HG03469 (cell line): ENCODE measurements around the gene GBX2.

ENCODE experiments used
- ATAC-seq: cut with Tn5 transposase; IDR thresholded peaks from one replicate; pipeline ENCODE4 v1.9.1; 2021; ENCODE audit warnings: mild to moderate bottlenecking, moderate library complexity, moderate number of reproducible peaks; ENCODE audit not compliant: unreplicated experiment

Gene GBX2

DNA sequence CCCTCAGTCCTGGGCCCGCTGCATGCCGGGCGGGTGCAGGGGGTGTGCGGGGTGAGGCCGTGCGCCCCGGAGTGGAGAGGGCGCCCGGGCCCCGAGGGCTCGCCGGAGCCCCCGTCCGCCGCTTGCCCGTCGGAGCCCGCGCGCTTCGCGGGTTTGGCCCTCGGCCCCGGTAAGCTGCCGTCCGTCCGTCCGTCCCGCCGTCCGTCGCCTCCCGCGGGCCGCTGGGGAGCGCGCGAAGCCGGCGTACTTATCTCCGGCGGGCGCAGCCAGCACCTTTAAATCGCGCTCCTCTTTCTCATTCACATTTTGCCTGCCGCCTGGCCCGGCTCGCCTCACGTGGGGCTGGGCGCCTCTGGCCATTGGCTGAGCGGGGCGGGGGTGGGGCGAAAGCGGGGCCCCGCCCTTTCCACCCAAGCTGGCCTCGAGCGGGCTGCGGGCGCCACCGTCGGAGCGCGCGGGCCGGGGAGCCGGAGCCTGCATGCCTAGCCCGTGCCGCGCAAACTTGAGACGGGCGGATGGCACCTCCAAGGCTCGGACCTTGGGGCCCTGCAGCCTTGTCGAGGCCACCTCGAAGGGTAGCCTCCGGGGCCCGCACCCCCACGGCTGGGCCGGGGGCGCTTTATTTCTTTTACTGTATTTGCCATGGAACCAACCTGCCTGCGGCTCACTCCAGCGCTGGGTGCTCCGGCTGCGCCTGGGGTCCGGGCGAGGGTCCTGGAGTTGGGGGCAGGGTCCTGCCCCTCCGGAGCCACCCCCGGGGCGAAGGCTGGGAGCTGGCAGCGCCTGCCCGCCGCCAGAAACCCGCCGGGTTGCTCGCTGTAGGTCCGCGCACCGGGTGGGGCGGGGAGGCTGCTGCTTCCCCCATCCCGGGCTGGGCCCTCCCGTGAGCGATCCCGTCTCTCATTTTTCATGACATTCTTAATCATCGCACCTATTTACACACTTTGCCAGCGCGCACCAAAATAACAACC is at the start of gene GBX2:
GBX2 (minus strand) TSS at position 277 of the 971 bp plus-strand sequence. CDS start 415 bp downstream, outside the sequence.
- no peak for ATAC-seq

DNA sequence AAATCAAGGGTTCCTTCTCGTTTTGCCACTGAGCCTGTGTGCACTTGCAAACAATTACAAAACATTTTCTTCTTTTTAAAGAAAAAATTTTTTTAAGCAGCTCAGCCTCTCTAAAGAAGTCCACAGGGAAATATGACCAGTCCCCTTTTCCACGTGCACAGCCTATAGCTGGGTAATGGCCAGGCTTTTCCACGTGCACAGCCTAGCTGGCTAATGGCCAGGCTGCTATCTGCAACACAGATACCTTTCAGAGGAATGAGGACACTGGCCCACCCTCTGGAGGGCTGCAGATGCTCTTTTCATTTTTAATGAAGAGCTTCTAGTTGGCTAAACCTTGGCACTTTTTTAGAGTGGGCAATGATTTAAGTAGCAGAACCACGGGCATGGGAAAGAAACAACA is 49.7 kb upstream of the GBX2 start:
- no peak for ATAC-seq

DNA sequence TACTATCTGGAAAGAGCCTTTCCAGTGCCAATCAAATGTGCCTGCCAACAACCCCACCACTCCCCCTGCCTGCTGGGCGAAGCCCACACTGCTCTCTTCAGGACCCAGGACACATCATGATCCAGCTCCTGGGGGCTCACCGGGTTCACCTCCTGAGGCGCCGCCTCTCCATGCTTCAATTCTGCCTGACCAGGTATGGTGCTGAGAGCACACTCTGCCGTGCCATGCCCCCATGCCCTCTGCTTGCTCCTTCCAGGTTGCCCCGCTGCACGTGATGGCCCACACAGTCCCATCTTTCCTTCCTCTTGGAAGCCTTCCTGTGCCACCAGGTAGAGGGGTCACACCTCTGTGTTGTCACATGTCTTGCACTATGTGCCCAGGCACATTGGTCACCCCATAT is 48.5 kb upstream of the GBX2 start:
- no peak for ATAC-seq

DNA sequence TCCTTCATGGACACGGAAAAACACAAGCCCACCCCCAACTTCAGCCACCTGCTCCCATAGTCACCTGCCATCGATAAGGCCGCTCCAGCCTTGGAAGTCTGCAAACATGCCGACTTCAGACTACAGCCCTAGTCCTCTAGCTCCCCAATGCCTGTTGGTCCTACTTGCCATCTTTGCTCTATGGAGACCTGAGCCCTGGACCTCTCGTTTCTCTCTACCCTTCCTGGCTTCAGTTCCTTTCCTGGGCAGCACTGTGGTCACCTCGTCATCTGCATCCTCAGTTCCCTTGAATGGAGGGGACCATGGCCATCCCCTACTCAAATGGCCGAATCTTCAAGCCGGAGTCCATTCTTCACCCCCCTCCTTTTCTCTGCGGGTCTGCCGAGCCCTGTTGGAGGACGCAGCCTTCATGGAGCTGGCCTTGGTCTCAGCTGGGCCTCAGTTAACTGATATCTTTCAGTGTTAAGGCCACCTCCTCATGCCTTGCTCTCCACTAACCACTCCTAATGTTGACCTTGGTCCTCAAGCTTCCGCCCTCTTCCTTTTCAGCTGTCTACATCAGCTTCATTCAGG is 47.7 kb upstream of the GBX2 start:
- no peak for ATAC-seq

DNA sequence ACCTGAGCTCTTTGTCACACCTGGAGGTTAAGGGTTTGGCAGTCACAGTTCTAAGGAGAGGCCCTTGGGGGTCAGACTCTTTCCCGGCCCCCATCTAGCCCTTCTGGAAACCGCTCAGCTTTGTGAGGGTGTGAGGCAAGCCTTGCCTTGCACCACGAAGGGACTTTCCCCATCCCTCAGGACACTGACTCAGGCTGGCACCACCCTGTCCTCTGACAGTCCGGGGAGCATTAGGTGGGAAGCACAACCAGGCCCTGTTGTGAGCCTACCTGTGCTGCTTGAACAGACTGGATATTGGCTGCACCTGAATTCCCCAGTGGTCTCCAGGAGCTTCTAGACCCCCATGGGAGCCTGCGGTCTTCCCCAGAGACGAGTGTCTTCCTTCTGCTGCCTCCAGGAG is 47.0 kb upstream of the GBX2 start:
- ATAC-seq, result no peak

DNA sequence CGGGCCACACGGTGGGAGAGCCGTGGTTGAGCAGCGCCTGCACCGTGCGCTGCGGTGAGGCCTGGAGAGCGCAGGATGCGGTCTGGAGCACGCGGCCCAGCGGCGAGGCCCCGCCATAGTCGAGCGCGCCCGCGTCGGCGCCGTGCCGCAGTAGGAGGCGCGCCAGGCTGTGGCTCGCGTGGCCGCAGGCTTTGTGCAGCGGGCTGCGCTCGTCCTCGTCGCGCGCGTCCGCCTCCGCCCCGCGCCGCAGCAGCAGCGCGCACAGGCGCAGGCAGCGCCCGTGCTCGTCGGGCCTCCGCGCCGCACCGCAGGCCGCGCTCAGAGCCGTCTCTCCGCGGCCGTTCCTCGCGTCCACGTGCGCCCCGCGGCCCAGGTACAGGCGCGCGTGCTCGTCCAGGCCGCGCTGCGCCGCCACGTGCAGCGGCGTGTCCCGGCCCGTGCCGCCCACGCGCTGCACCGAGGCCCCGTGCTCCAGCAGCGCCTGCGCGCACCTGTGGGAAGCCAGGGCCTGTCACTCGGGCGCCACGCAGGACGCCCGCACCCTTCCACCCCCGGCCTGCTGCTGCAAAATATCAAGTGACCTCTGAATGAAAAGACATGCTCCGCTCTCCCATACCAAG is 46.3 kb upstream of the GBX2 start:
- ATAC-seq, result no peak

DNA sequence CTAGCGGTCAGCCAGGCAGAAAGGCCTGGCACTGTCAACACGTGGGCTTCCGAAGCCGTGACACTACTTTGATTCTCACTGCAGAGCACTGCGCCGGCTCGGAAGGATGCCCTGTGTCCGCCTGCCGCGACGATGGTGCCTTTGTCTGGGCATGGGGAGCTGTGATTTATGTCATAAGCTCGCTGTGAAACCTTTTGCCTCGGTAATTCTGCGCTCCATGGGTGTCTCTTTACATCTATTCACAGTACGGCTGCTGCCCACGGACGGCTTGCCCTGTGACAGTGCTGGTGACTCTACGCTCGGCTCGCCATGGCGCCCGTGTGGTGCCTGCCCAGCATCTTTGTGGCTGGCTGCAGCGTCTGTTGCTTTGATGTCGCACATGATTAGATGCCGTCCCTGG is 43.1 kb upstream of the GBX2 start:
- no peak for ATAC-seq

DNA sequence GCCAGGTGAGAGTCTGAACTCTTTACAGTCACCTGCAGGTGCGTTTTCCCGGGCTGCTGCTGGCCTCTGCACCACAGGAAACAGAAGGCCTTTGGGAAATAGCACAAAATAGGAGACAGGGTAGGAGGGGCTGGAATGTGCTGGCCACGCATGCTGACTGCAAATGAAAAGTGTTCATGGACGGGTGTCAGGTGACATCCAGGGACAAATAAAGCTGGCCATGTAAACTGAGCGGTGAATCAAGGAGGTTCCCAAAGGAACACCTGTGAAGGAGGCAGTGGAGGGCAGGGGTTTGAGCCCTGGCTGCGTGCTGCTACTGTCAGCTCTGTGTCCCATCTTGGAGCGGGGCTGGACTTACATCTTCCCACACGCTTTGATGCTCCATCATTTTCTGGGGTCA is 42.4 kb upstream of the GBX2 start:
- ATAC-seq, result no peak

DNA sequence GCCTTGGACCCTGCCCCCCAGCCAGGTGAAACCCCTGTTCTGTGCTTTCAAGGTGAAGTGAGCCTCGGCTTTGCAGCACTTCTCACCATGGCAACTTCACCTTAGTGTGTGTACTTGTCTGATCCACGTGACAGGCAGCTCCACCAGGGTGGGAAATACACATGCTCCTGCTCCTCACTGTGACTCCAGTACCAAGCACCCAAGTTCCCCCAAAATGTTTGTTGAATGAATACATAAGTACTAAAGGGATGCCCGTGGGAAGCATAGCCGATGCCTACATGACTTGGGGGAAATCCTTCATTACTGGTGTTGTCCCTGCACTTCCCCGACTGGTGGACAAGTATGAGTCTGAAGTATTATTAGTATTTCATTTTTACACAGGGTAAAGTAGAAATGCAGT is 41.8 kb upstream of the GBX2 start:
- ATAC-seq, result no peak

DNA sequence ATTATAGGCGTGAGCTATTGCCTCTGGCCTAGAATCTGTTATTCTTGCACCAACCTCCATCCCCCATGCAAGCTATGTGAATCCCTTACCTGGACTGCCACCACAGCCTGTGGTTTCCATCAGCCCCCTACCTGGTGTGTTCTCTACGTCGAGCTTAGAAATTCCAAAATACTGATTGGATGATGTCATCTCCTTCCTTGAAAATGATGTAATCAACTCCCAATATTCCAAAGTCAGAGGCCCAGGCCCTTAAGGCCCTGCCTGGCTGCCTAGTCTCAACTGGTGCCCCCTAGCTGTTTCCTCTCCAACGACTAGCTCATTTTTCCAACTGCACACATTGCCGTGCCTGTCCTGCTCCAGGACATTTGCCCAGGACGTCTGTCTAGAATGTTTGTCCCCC is 41.3 kb upstream of the GBX2 start:
- no peak for ATAC-seq

DNA sequence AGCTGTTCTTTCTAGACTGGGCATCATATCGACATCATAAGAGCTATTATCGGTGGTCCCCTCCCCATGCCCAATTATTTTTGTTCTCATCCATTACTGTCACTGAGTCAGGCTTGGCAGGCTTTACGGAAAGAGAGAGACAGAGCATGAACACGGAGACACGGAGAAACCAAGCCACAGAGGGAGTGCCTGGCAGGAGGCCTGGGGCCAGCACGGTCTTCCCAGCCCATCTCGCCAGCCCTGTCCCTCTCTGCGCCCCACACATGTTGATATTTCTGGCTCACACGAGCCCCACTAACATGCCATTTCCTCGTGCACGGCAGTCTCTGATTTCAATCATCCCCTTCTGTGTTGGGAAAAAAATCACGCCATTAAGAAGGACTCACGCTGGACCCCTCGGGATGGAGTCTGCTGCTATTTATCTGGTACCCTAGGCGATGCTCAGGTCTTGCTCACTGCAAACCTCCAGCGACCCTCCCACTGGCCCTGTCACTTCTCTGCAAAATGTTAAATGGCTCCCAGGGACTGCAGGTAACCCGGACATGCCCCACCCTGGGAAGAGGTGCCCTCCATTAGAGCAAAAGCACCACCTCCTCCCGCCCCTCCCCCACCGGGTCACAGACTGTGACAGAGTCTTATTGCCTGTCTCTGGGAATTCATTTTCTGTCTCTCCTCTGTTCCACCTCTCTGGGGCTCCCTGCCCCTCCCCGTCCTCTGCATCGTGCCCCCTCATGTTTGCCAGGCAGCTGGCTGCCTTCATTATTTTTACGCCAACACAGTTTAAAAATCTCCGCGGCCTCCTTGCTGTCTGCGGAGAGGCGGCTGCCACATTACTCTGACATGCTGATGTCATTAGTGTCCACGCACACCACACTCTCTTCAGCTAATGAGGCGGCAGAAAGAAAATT is 40.1 kb upstream of the GBX2 start:
- no peak for ATAC-seq

DNA sequence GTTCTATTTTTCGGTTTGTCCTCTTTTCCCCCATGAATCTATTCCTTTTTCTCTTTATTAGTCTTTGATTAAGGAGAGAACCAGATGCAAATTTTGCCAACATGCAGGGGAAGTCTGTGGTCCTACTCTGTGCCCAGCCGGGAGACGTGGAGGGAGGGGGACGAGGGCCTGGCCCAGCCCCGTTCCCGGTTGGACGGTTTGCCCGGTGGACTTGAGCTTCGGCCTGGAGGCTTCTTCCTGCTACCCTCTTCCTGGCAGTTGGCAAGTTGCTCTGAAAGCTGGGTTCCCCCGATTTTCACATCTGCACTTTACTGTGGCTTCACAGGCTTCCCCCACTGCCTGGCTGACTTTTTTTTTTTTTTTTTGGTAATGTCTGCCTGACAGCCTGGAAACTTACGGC is 39.3 kb upstream of the GBX2 start:
- no peak for ATAC-seq

DNA sequence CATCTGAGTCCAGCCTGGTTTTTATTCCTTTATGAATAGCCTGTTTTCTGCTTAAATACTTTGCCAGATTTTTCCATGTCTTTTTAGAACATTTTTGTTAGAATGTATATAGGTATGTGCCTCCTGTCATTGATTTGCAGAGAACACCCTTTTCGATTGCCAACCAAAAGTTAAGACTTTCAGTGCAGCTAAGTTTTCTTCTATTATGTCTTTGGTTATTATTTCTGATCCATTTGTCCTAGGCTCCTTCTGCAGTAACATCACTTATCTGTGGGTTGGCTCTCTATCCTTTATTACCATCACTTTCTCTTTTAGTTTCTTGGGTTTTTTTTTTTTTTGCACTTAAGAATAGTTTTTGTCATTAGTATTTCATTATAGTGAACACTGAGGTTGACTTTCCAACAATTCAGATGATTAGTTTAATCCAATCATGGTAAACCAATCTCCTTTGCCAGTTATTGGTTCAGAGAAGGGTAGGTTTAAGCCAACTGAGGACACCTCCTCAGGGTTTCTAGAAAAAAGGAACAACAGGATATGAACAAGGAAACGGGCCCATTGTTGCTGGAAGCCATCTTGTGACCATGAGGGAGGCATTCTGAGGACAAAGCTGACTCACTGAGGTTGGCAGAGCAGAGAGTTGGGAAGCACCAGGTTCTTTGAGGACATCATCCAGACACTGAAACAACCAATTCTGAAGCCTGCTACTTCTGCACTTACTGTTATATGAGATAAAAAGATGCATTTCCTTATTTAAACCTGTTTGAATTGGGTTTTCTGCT is 37.9 kb upstream of the GBX2 start:
- ATAC-seq, result no peak

DNA sequence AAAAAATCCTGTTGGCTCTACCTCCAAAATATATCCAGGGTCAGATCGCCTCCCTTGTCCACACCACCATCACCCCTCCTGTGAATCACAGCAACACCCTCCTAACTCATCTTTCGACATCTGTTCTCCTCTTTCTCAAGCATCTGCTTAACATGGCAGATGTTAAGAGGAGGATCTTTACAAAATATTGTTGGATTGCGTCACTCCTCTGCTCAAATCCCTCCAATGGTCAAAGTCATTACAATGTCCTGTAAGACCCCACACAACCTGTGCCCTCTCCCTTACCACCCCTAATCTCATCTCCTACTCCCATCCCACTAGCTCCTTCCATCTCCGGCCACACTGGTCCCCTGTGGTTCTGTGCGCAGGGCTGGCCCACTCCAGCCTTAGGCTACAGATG is 36.8 kb upstream of the GBX2 start:
- no peak for ATAC-seq

DNA sequence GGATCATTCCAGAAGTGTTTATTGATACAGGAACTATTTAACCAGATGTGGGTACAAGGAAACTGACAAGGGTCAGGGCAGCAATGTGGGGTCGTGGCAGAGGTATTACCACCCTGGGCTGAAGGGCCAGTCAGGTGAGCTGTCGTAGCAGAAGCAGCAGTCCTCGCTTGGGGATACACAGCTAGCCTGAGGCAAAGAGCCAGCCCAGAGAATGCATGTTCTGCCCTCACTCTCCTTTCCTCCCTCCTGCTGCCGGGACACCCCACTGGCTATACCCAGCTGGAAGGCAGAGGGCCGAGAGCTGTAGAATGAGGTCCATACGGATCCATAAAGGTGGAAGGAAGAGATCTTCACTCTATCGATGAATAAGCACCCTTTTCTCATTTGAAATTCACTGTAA is 32.2 kb upstream of the GBX2 start:
- no peak for ATAC-seq

DNA sequence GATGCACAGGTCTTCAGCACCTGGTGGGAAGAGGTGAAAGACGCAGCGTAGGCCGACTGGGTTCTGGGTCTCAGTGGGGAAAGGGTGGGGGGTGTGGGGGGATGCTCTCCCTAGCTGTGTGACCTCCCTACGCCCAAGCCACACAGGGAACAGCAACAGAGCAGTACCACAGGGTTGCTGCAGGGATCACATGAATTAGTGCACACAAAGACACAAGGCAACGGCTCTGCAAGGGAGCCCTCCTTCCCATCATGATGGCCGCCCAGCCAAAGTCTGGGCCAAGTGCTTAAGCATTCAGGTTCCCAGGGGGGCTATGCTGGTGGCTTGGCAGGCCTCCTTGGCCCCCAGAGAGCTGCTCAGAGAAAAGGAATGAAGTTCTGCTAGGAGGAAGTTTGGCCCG is 28.2 kb upstream of the GBX2 start:
- ATAC-seq, result no peak

DNA sequence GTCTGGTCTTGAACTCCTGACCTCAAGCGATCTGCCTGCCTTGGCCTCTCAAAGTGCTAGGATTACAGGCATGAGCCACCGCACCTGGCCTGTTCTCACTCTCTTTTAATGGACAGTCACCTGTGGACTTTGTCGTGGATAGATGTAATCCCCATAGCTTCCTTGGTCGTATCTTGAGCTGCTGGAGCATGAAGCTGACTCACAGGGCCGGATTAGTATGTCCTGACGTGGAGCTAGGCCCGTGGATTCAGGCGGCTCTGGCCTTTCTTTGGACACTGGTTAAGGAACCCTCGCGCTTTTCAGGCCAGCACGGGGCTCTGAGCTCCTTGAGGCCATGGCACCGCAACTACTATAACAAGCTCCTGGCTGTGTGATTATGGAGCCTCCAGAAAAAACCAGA is 27.5 kb upstream of the GBX2 start:
- no peak for ATAC-seq

DNA sequence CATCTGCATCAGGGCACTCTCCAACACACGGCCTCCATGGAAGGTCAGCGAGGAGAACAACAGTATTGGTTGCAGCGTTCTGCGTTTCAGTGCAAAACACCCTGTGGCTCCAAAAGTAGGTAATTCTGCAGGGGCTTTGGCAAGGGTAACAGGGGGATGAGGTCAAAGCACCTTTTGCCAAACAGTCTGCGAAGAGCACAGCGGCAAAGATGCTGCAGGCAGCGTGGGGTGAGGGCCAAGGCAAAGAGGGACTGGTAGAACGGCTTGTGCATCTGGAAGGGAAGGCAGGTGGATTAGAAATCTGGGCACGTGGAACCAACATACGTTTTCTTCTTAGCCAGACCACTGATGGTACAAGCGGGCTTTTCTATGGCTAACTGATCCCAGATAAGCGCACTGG is 26.6 kb upstream of the GBX2 start:
- no peak for ATAC-seq

DNA sequence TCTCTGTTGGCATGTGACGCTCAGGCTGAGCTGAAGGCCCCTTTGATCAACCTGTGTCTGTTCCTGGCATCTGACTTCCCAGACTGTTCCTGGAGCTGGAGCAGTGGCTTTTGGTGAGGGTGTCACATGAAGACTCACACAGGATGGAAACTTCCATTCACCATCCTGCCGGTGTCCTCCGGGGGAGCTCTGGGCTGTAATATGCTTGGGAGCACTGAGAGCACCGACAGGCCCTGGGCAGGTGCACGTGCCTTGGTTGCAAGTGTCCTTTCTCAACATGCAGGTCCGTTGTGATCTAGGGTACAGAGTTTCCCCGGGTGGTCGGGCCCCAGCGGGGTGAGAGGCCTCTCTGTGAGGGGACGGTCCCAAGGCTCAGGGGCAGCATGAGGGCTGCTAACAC is 24.8 kb upstream of the GBX2 start:
- ATAC-seq, result no peak

DNA sequence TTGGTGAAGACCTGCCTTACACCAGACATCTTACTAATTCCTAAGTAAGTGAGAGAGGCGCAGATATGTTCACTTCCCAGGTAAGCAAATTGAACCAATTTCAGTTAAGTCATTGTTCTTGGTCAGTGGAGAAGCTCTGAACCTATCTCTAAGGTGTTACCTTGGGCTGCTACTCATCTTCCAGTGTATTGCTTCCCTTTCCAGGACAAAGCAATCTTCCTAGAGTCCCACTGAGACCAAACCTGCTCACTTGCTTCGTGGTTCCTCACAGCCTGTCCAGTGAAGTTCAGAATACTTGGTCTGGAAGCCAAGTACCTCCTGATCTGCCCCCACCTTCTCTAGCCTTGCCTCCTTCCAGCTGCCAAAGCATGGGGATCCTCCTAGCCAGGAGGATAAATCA is 22.5 kb upstream of the GBX2 start:
- ATAC-seq, result no peak
